ENCODE measurements around the gene PPP6R1. TPM values are rescaled to one million over a fixed set of nuclear protein-coding genes. Genes with fewer than 3 reads are reported as not detected.
A peak's percentile ranks its signal among the peaks of the same experiment; 100 is the strongest.

Gene PPP6R1
- total and polyA plus RNA-seq, 2 of the 13 experiments (the other 11 are each of a cell fraction or from before 2014, with no cell fraction given), result 25.8 to 54.0 TPM

DNA sequence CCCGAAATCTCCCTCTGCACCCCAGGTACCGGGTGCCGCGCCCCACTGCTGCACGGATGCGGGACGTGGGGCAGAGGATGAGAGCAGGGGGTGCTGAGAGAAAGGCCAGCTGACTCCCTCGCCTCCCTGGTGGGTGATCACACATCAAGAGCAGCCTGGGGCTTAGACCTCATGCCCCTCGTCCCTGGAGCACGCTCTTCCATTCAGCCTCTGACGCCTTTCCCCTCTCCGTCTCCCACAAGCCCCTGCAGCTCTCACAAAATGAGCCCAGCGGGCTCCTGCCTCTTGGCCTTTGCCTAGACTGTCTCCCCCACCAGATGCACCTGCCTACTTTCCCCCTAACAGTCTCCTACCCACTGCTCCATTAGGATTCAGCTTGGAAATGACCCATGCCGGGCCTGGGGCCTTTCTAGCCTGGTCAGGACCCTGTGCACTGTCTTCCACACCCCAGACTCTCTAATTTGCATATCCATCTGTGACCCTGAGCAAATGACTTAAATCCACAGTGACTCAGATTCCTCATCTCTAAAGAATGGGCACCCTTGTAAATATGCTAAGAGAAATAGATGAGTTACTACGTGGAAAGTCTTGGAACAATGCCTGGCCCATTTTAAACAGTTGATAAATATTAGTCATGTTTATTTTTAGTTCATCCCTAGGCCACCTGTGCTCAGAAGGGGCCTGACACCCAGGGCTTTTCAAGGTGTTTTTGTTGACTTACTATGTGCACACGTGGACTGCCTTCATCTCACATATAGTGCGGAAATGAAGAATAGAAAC is 48.9 kb downstream of the PPP6R1 start (continued):
- TF ChIP-seq CTCF (CRISPR knock-in tag; IDR thresholded peaks at IDR 0.05), result 0 out of 2 replicates have a peak, but pooled peaks have one; percentile 4
- TF ChIP-seq FOXO4 (CRISPR knock-in tag; conservative IDR thresholded peaks at IDR 0.05), result no peak
- TF ChIP-seq TAF15 (IDR thresholded peaks at IDR 0.05; ENCODE audit: low read depth, low read length, poor library complexity, severe bottlenecking), result no peak
- peak; percentile 36; the same call in 1 of the 2 replicates for TF ChIP-seq NCOA2 (CRISPR knock-in tag; IDR thresholded peaks at IDR 0.05)
- no peak for TF ChIP-seq ELF4 (CRISPR knock-in tag; IDR thresholded peaks at IDR 0.05; ENCODE audit: borderline replicate concordance)
- TF ChIP-seq YEATS2 (CRISPR knock-in tag; IDR thresholded peaks at IDR 0.05; ENCODE audit: borderline replicate concordance), result peak; percentile 35; the same call in 1 of the 2 replicates
- no peak for TF ChIP-seq BCLAF1 (IDR thresholded peaks at IDR 0.05)
- TF ChIP-seq KDM1A (CRISPR knock-in tag; IDR thresholded peaks at IDR 0.05), result no peak
- TF ChIP-seq FOXK2 (IDR thresholded peaks at IDR 0.05), result peak; percentile 77
- TF ChIP-seq, protein P1, sequence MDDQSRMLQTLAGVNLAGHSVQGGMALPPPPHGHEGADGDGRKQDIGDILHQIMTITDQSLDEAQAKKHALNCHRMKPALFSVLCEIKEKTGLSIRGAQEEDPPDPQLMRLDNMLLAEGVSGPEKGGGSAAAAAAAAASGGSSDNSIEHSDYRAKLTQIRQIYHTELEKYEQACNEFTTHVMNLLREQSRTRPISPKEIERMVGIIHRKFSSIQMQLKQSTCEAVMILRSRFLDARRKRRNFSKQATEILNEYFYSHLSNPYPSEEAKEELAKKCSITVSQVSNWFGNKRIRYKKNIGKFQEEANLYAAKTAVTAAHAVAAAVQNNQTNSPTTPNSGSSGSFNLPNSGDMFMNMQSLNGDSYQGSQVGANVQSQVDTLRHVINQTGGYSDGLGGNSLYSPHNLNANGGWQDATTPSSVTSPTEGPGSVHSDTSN (CRISPR knock-in tag; IDR thresholded peaks at IDR 0.05; ENCODE audit: borderline replicate concordance), result no peak
- TF ChIP-seq PBX2 (CRISPR knock-in tag; IDR thresholded peaks at IDR 0.05), result no peak
- no peak for TF ChIP-seq ZNF281 (CRISPR knock-in tag; IDR thresholded peaks at IDR 0.05; ENCODE audit: borderline replicate concordance)
- TF ChIP-seq SRSF4 (IDR thresholded peaks at IDR 0.05; ENCODE audit: low read depth, low read length, poor library complexity, severe bottlenecking), result no peak
- no peak for TF ChIP-seq ZNF205 (CRISPR knock-in tag; IDR thresholded peaks at IDR 0.05)
- TF ChIP-seq U2AF1 (optimal IDR thresholded peaks at IDR 0.05; ENCODE audit: low read depth, low read length), result no peak
- no peak for TF ChIP-seq BATF2 (CRISPR knock-in tag; IDR thresholded peaks at IDR 0.05)
